GM19238 (cell line): Measurements from ENCODE around the gene ETS1.

Experiments
- DNase-seq: peaks from one replicate; pipeline ENCODE4 v3.0.0; 2011; ENCODE audit warnings: low spot score; ENCODE audit not compliant: insufficient read length

Gene ETS1

DNA sequence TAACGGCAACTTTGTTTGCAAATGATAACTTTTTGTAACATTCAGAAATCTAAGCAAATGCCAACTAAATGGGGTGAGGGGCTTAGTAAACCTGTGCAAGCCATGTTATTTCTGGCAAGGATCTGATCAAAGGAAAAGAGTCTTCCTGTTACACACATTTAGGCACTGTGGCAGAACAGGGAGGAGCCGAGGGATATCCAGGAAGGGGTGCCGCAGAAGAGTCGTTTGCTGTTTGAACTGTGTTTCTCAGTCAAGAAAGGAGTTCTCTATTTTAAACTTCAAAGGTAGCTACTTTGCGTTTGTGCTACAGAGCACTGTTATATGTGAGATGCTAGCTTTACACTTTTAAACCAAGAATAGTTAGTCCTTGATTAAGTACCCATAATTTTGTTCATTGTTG lies 175.5 kb downstream of the ETS1 start:
- no peak for DNase-seq

DNA sequence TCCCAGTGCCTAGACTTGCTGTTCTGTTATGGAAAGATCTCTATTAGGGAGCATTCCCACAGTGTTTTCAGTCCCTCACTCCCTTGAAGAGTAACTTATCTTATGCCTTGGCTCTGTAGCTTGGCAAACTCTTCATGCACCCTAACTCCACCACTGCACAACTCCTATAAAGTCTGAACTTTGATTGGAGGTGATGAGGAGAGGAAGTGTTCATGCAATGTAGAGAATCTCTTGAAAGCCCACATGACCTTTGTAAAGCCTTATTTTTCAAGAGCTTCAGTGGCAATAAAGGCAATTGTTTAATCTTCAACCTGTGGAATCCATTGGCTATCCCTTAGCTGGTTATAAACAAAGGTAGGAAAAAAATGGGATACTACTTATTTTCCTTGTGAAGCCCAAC lies 176.2 kb downstream of the ETS1 start:
- DNase-seq: no peak

DNA sequence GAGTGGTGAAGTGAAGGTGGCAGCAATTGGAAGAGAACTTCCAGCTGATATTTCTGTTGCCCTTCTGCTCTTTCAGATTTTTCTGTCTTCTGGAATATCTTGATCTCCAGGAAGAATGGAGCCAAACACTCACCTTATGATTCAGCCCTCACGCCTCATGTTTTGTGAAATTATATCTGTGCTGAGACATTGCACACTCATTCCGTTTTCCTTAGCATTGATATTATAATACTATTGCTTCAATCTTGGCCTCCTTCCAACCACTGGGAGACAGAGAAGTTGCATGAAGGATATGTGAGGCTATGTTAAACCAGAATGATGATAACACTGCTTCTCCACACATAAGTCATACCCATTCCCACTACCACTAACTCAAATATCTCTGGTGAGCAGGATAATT lies 177.9 kb downstream of the ETS1 start:
- DNase-seq: no peak
